NCI-H146 (cell line): ENCODE measurements around the gene MCM9.

Experiments used
- DNase-seq: peaks from one replicate; lab custom pipeline; 2025; lab: John Stamatoyannopoulos, UW

The MCM9 gene

GRCh38 chr6:118932421-118932820 is 2.5 kb downstream of the MCM9 start:
- no peak for DNase-seq

GRCh38 chr6:118931436-118931835 is 3.5 kb downstream of the MCM9 start:
- DNase-seq: no peak

- no peak for DNase-seq
These were observed 4.3 kb downstream of the MCM9 start for GRCh38 chr6:118930680-118931079.

- no peak for DNase-seq
These were observed 11.9 kb downstream of the MCM9 start for GRCh38 chr6:118923035-118923434.

- no peak for DNase-seq
These were observed 13.9 kb downstream of the MCM9 start for GRCh38 chr6:118921084-118921483.

GRCh38 chr6:118918329-118918725 is 16.6 kb downstream of the MCM9 start:
- DNase-seq: no peak

- DNase-seq: no peak
These were observed 17.2 kb downstream of the MCM9 start for GRCh38 chr6:118917546-118918328.

- DNase-seq: no peak
These were observed 20.4 kb downstream of the MCM9 start for GRCh38 chr6:118914598-118914997.

- DNase-seq: no peak
These were observed 21.8 kb downstream of the MCM9 start for GRCh38 chr6:118913161-118913560.

GRCh38 chr6:118912646-118913045 is 22.3 kb downstream of the MCM9 start:
- no peak for DNase-seq

- DNase-seq: no peak
These were observed 26.5 kb downstream of the MCM9 start for GRCh38 chr6:118908441-118908840.

- DNase-seq: no peak
These were observed 29.1 kb downstream of the MCM9 start for GRCh38 chr6:118905851-118906250.

GRCh38 chr6:118905084-118905483 is 29.9 kb downstream of the MCM9 start:
- no peak for DNase-seq

GRCh38 chr6:118903691-118904090 is 31.3 kb downstream of the MCM9 start:
- DNase-seq: no peak

GRCh38 chr6:118903138-118903537 is 31.8 kb downstream of the MCM9 start:
- DNase-seq: no peak

- DNase-seq: no peak
These were observed 32.2 kb downstream of the MCM9 start for GRCh38 chr6:118902726-118903125.

- no peak for DNase-seq
These were observed 35.0 kb downstream of the MCM9 start for GRCh38 chr6:118899948-118900347.

GRCh38 chr6:118897386-118897785 is 37.6 kb downstream of the MCM9 start:
- no peak for DNase-seq

GRCh38 chr6:118896339-118897136 is 38.4 kb downstream of the MCM9 start:
- peak; percentile 10 for DNase-seq

- DNase-seq: no peak
These were observed 39.1 kb downstream of the MCM9 start for GRCh38 chr6:118895859-118896258.

GRCh38 chr6:118895261-118895560 is 39.7 kb downstream of the MCM9 start:
- DNase-seq: no peak

- peak; percentile 71 for DNase-seq
These were observed 40.3 kb downstream of the MCM9 start for GRCh38 chr6:118894425-118895260.
